ENCODE results near the gene KPNA6. TPM values are rescaled to one million over a fixed set of nuclear protein-coding genes. Genes with fewer than 3 reads are reported as not detected.

Gene KPNA6
- total RNA-seq, 1 experiment from 2014 or later, result 86.9 TPM

DNA sequence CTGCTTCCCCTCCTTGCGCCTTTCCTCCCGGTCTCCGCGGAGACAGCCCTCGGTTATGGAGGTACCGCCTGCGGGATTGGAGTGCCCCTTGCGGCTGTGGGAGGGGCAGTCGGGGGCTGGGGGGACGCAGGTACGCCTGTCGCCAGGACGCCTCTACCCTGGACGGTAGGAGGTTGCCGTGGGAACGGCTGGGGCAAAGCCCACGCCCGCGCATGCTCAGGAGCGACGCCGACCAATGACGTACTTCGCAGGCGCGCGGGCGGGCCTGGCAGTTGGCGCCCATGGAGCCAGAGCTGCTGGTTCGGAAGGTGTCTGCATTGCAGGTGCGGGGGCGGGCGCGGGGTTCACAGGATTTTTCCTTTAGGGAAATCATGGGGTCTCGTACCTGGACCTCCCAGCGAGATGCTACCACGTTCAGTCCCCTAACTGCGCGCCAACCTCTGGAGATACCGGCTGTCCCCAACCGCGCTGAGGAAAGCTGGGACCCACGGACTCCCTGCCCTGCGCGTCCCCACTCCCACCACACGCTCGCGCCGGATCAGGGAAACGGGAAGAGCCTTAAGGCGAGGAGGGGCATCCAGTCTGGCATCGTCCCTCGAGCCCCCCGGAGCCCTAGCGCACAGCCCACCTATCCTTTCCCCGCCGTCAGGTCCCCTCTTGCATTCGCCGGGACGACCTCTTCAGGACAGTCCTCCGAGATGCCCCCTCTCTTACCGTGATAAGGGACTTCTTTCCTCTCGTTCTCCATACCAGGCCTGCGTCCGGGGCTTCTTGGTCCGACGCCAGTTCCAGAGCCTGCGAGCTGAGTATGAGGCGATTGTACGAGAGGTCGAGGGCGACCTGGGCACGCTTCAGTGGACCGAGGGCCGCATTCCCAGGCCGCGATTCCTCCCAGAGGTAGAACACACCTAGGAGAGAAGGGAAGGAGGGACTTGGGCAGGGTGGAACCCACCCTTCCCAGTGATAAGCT, 97.8 kb downstream of the KPNA6 start, which contains the start of gene IQCC:
IQCC (plus strand) TSS at position 271 of the 970 bp plus-strand sequence; CDS start at position 282, 11 bp downstream.
- Mint-ChIP-seq H3K36me3 (ENCODE audit: insufficient read depth, unreplicated experiment) (peaks cover 23% of the 10 kb centered on the region), H3K4me1 (ENCODE audit: insufficient read depth, unreplicated experiment) (peaks cover 15% of the 10 kb centered on the region), H3K27ac (ENCODE audit: low read depth, unreplicated experiment) (peak within 1 kb of the TSS; percentile 95), H3K4me3 (ENCODE audit: unreplicated experiment) (peak within 1 kb of the TSS; percentile 78), H3K9me3 (ENCODE audit: unreplicated experiment) (no peaks in the 10 kb centered on the region), H3K27me3 (ENCODE audit: insufficient read depth, unreplicated experiment) (no peaks in the 10 kb centered on the region)
- intact Hi-C loops (cut with micrococcal nuclease), result no loop called here
- ChIA-PET CTCF (interaction anchor here (0.5 to 2.3 kb wide), 5 partner anchors 8 to 170 kb away, joined by 3 to 12 read pairs (median 4); no protein-coding TSS in a partner anchor), POLR2A (interaction anchor here (0.6 to 3.0 kb wide), 18 partner anchors 8 to 191 kb away, joined by 3 to 19 read pairs (median 4); partner anchors contain the start of genes EIF3I, KPNA6, TMEM234 and TXLNA)
- peak; percentile 83 for DNase-seq (ENCODE audit: unreplicated experiment)
- BruUV-seq (replicated peaks), result TSS peak; percentile 60
- TF ChIP-seq CTCF (IDR thresholded peaks at IDR 0.05; ENCODE audit: unreplicated experiment), result no peak

DNA sequence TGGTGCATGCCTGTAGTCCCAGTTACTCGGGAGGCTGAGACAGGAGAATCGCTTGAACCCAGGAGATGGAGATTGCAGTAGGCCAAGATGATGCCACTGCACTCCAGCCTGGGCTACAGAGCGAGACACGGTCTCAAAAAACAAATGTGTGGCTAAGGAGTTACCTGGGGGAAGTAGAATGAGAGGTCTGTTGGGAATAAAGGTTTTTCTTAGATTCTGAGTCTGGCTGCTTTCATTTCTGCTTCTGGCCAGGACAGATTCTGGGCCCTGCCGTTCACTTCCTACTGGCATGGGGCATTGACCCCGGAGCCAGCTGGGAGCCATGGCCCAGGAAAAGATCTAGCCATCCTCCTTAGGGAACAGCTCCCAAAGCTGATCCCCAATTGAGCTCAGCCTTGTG, 100.6 kb downstream of the KPNA6 start:
- peaks cover 23% of the 10 kb centered on the region for H3K36me3 Mint-ChIP-seq (ENCODE audit: insufficient read depth, unreplicated experiment)
- intact Hi-C loops (cut with micrococcal nuclease), result no loop called here
- no peak for DNase-seq (ENCODE audit: unreplicated experiment)
- peaks cover 10% of the 10 kb centered on the region for H3K4me1 Mint-ChIP-seq (ENCODE audit: insufficient read depth, unreplicated experiment)
- H3K27me3 Mint-ChIP-seq (ENCODE audit: insufficient read depth, unreplicated experiment), result no peaks in the 10 kb centered on the region
- no TSS peak for BruUV-seq (replicated peaks)
- TF ChIP-seq CTCF (IDR thresholded peaks at IDR 0.05; ENCODE audit: unreplicated experiment), result no peak
- peak overlapping the region; percentile 70 for H3K27ac Mint-ChIP-seq (ENCODE audit: low read depth, unreplicated experiment)
- H3K9me3 Mint-ChIP-seq (ENCODE audit: unreplicated experiment), result no peaks in the 10 kb centered on the region
- H3K4me3 Mint-ChIP-seq (ENCODE audit: unreplicated experiment), result no peak overlapping the region
- CTCF ChIA-PET, result no interaction called here
- POLR2A ChIA-PET, result interaction anchor here (0.9 kb wide), 1 partner anchor 8 kb away, joined by 3 read pairs; the partner anchor contains the start of gene CCDC28B

DNA sequence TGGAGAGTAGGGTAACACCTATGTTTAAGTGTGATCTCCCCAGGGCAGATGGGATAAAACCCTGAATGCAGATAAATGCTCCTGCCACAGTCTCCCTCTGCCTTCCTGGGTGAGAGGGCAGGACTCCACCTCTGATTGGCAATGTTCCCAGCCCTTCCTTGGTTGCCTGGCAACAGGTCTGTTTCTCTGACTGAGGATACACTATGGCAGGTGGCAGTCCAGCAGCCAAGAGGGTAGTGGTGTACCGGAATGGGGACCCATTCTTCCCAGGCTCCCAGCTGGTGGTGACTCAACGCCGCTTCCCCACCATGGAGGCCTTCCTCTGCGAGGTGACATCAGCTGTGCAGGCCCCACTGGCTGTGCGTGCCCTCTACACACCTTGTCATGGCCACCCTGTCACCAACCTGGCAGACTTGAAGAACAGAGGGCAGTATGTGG, 101.1 kb downstream of the KPNA6 start, which contains the start of gene DCDC2B:
DCDC2B (plus strand) TSS at position 199 of the 438 bp plus-strand sequence; CDS start at position 204, 5 bp downstream.
- H3K36me3 Mint-ChIP-seq (ENCODE audit: insufficient read depth, unreplicated experiment), result peaks cover 21% of the 10 kb centered on the region
- CTCF ChIA-PET, result interaction anchor here (0.6 kb wide), 1 partner anchor 206 kb away, joined by 3 read pairs; no protein-coding TSS in a partner anchor
- intact Hi-C loops (cut with micrococcal nuclease), result no loop called here

More for the DNA sequence above, 101.1 kb downstream of the KPNA6 start, which contains the start of gene DCDC2B:
- Mint-ChIP-seq H3K27me3 (ENCODE audit: insufficient read depth, unreplicated experiment) (no peaks in the 10 kb centered on the region), H3K4me1 (ENCODE audit: insufficient read depth, unreplicated experiment) (peaks cover 10% of the 10 kb centered on the region), H3K27ac (ENCODE audit: low read depth, unreplicated experiment) (peak within 1 kb of the TSS; percentile 70), H3K4me3 (ENCODE audit: unreplicated experiment) (no peak within 1 kb of the TSS), H3K9me3 (ENCODE audit: unreplicated experiment) (no peaks in the 10 kb centered on the region)
- peak; percentile 84 for DNase-seq (ENCODE audit: unreplicated experiment)
- no TSS peak for BruUV-seq (replicated peaks)
- POLR2A ChIA-PET, result interaction anchor here (0.9 kb wide), 1 partner anchor 8 kb away, joined by 3 read pairs; the partner anchor contains the start of gene CCDC28B
- TF ChIP-seq CTCF (IDR thresholded peaks at IDR 0.05; ENCODE audit: unreplicated experiment), result no peak
